H1 (cell line): Measurements from ENCODE around the gene NFYA. TPM values are rescaled to one million over a fixed set of nuclear protein-coding genes. Genes with fewer than 3 reads are reported as not detected.

Experiments
- NRF1 ChIP-seq: IDR thresholded peaks from 2 replicates; pipeline ENCODE4 v1.6.1; 2011; ENCODE audit warnings: mild to moderate bottlenecking, low read depth, low read length, improper control_type of control experiment
- POU5F1 ChIP-seq: IDR thresholded peaks from 2 replicates; pipeline ENCODE4 v1.6.1; 2011; ENCODE audit warnings: low read depth, mild to moderate bottlenecking, low read length, moderate library complexity
- RXRA ChIP-seq: IDR thresholded peaks from 2 replicates; pipeline ENCODE4 v1.6.1; 2011; ENCODE audit warnings: low read depth, mild to moderate bottlenecking, low read length, moderate library complexity; ENCODE audit not compliant: insufficient read depth
- TEAD4 ChIP-seq: IDR thresholded peaks from 2 replicates; pipeline ENCODE4 v1.6.1; 2012; ENCODE audit warnings: low read depth, low read length, inconsistent platforms, mixed read lengths
- polyA plus RNA-seq, 7 experiments: library from polyadenylated mRNA; depleted of rRNA in 3 of 7; stranded (reverse) in 5 of 7; unstranded in 2 of 7; fragments of >200 nt in 5 of 7; fragments of 200-250 nt in 2 of 7; gene quantifications; 1 replicate in 5 of 7; 2 replicates in 1 of 7; 4 replicates in 1 of 7; pipeline versions ENCODE4 v1.2.1 to v1.2.3, GENCODE V29; 2011 to 2013; ENCODE audit warnings: missing spikeins in 2 of 7, mixed read lengths in 2 of 7
- total RNA-seq: library from RNA; stranded (reverse); fragmentation: NEBNext Ultra II Directional; extraction: Animal tissue kit (Norgen Biotek cat#: 25700); gene quantifications from 2 replicates; pipeline ENCODE4 v1.2.1, GENCODE V29; 2021

The NFYA gene
- total and polyA plus RNA-seq, 2 of the 8 experiments (the other 6 are each of a cell fraction or from before 2014, with no cell fraction given) = 19.8 to 33.7 TPM

GRCh38 chr6:41078101-41078500, 5.3 kb downstream of the NFYA start (continued):
- TF ChIP-seq TEAD4 (no peak), POU5F1 (no peak), NRF1 (no peak), RXRA (no peak)
